ENCODE results near the gene ACER3.

DNA sequence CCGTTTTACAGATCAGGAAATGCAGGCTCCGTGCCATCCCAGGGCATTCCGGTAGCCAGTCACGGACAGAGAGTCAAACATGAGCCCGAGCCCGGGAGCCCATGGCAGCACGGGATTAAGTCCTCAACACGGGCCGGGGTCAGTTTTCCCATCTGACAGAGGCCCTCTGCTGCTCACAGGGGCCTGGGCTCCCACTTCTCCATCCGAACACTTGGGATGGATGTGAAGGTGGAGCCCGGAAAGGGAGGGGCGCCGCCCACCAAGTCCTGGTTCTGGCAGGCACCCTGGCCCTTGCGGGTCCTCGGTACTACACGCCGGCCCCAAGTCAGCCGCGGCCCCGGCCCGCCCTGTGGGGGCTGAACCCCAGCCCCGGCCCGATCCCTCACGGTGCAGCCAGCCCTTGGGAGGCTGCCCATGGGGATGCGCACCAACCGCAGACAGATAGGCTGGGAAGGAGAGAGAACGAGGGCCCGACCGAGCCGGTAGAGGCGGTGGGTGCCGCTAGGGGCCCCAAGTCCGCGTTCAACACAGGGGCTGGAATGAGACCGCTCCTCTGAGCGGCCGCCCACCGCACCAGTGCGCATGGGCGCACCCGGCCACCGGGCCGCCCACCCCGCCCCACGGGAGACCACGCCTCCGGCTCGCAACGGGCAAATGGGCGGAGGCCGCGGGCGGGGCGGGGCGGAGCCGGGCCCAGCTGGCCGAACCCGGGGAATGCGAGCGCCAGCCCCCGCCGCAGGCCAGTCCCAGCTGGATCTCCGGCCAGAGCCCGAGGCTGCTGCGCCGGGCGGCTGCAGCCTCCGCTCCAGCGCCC is 205.7 kb downstream of the ACER3 start, which contains the start of gene CAPN5:
- TF ChIP-seq, protein P1, sequence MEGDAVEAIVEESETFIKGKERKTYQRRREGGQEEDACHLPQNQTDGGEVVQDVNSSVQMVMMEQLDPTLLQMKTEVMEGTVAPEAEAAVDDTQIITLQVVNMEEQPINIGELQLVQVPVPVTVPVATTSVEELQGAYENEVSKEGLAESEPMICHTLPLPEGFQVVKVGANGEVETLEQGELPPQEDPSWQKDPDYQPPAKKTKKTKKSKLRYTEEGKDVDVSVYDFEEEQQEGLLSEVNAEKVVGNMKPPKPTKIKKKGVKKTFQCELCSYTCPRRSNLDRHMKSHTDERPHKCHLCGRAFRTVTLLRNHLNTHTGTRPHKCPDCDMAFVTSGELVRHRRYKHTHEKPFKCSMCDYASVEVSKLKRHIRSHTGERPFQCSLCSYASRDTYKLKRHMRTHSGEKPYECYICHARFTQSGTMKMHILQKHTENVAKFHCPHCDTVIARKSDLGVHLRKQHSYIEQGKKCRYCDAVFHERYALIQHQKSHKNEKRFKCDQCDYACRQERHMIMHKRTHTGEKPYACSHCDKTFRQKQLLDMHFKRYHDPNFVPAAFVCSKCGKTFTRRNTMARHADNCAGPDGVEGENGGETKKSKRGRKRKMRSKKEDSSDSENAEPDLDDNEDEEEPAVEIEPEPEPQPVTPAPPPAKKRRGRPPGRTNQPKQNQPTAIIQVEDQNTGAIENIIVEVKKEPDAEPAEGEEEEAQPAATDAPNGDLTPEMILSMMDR (IDR thresholded peaks at IDR 0.05; ENCODE audit: low read depth, low read length): peak; percentile 35
- no peak for TF ChIP-seq EZH2phosphoT487 (IDR thresholded peaks at IDR 0.05; ENCODE audit: low read depth)
